ENCODE results near the gene PAX5. TPM values are rescaled to one million over a fixed set of nuclear protein-coding genes. Genes with fewer than 3 reads are reported as not detected.
A peak's percentile ranks its signal among the peaks of the same experiment; 100 is the strongest.

The PAX5 gene
- polyA plus RNA-seq, 3 donors = 0.03 to 0.15 TPM; not detected in 1

GRCh38 chr9:36789886-36790285 lies 244.2 kb downstream of the PAX5 start:
- DNase-seq = no peak
- Histone ChIP-seq H3K4me1 (ENCODE audit: control insufficient read depth in 1 of 2, insufficient read depth in 2 of 2, low read length in 2 of 2) (no peaks in the 10 kb centered on the region), H2AFZ (ENCODE audit: insufficient read depth, low read depth, low read length, poor library complexity, severe bottlenecking) (no peak overlapping the region), H3K79me2 (ENCODE audit: insufficient read depth, low read length) (no peaks in the 10 kb centered on the region), H3K36me3 (replicated peaks in 1 of 2; ENCODE audit: control insufficient read depth in 1 of 2, insufficient read depth in 2 of 2, low read length in 2 of 2) (no peaks in the 10 kb centered on the region), H3K27me3 (ENCODE audit: control insufficient read depth in 2 of 2, insufficient read depth in 2 of 2, low read length in 2 of 2) (no peaks in the 10 kb centered on the region), H4K20me1 (ENCODE audit: insufficient read depth, low read length) (no peaks in the 10 kb centered on the region), H3K9ac (ENCODE audit: insufficient read depth, low read length, poor library complexity, severe bottlenecking) (no peak overlapping the region), H3K9me3 (replicated peaks in 1 of 2; ENCODE audit: control insufficient read depth in 1 of 2, insufficient read depth in 1 of 2, low read length in 2 of 2) (peaks cover 14 to 21% of the 10 kb centered on the region in 2 donors), H3K4me2 (replicated peaks; ENCODE audit: extremely low read depth, low read length, poor library complexity, severe bottlenecking) (no peak overlapping the region), H3K27ac (ENCODE audit: low read depth in 1 of 2, low read length in 2 of 2) (no peak overlapping the region), H3K4me3 (replicated peaks in 1 of 3; ENCODE audit: low read depth in 2 of 3, low read length in 3 of 3) (no peak overlapping the region)
- Mint-ChIP-seq H3K27me3 (ENCODE audit: low read depth in 3 of 3) (peaks cover 1 to 5% (median 2%) of the 10 kb centered on the region in 3 donors), H3K4me1 (no peaks in the 10 kb centered on the region), H3K9me3 (peaks cover 7 to 21% (median 16%) of the 10 kb centered on the region in 7 donors), H3K4me3 (no peak overlapping the region), H3K36me3 (no peaks in the 10 kb centered on the region), H3K27ac (peak overlapping the region in 1 of 7 donors; percentile 46)
- intact Hi-C loops (cut with micrococcal nuclease) = no loop called here
- 61% methylated on average over 3 of the region's 3 CpGs for WGBS (ENCODE audit: insufficient coverage)
- no peak for TF ChIP-seq CTCF (IDR thresholded peaks at IDR 0.05)

GRCh38 chr9:36788534-36788933 lies 245.5 kb downstream of the PAX5 start:
- WGBS (ENCODE audit: insufficient coverage) = no CpG with 5 or more reads among the region's 5 CpGs

More at GRCh38 chr9:36788534-36788933, 245.5 kb downstream of the PAX5 start:
- intact Hi-C loops (cut with micrococcal nuclease) = no loop called here
- no peaks in the 10 kb centered on the region for H3K36me3 Mint-ChIP-seq
- peaks cover 0 to 6% (median 4%) of the 10 kb centered on the region in 3 donors for H3K27me3 Mint-ChIP-seq (ENCODE audit: low read depth in 3 of 3)
- H3K36me3 ChIP-seq (replicated peaks in 1 of 2; ENCODE audit: control insufficient read depth in 1 of 2, insufficient read depth in 2 of 2, low read length in 2 of 2) = no peaks in the 10 kb centered on the region
- H3K4me1 Mint-ChIP-seq = no peaks in the 10 kb centered on the region
- DNase-seq = no peak
- no peak overlapping the region for H3K4me3 ChIP-seq (replicated peaks in 1 of 3; ENCODE audit: low read depth in 2 of 3, low read length in 3 of 3)
- peaks cover 5 to 13% of the 10 kb centered on the region in 2 donors for H3K9me3 ChIP-seq (replicated peaks in 1 of 2; ENCODE audit: control insufficient read depth in 1 of 2, insufficient read depth in 1 of 2, low read length in 2 of 2)
- H4K20me1 ChIP-seq (ENCODE audit: insufficient read depth, low read length) = no peaks in the 10 kb centered on the region
- peaks cover 4 to 12% (median 7%) of the 10 kb centered on the region in 7 donors for H3K9me3 Mint-ChIP-seq
- no peak overlapping the region for H3K9ac ChIP-seq (ENCODE audit: insufficient read depth, low read length, poor library complexity, severe bottlenecking)
- no peak overlapping the region for H3K4me2 ChIP-seq (replicated peaks; ENCODE audit: extremely low read depth, low read length, poor library complexity, severe bottlenecking)
- peak; percentile 37 for TF ChIP-seq CTCF (IDR thresholded peaks at IDR 0.05)
- no peak overlapping the region for H3K4me3 Mint-ChIP-seq
- no peak overlapping the region for H3K27ac Mint-ChIP-seq
- H3K27me3 ChIP-seq (ENCODE audit: control insufficient read depth in 2 of 2, insufficient read depth in 2 of 2, low read length in 2 of 2) = no peaks in the 10 kb centered on the region
- no peak overlapping the region for H2AFZ ChIP-seq (ENCODE audit: insufficient read depth, low read depth, low read length, poor library complexity, severe bottlenecking)
- H3K79me2 ChIP-seq (ENCODE audit: insufficient read depth, low read length) = no peaks in the 10 kb centered on the region
- no peak overlapping the region for H3K27ac ChIP-seq (ENCODE audit: low read depth in 1 of 2, low read length in 2 of 2)
- no peaks in the 10 kb centered on the region for H3K4me1 ChIP-seq (ENCODE audit: control insufficient read depth in 1 of 2, insufficient read depth in 2 of 2, low read length in 2 of 2)
